ENCODE measurements around the gene DSEL.

- no peak for TF ChIP-seq CTCF (IDR thresholded peaks at IDR 0.05)
- TF ChIP-seq POLR2A (IDR thresholded peaks at IDR 0.05): no peak
Measured at GRCh38 chr18:67549946-67550345, 33.4 kb upstream of the DSEL start.
